Heart left ventricle (tissue), 13 donors: Measurements from ENCODE around the gene ABCC9.

Experiments used
- CTCF ChIP-seq, 12 donors: fragments of 200-600 bp; sonication (generic) in 4 of 12; IDR thresholded peaks; one replicate each; pipeline versions ENCODE4 v1.5.0 to v1.8.0; 2018 to 2022; ENCODE audit warnings: antibody characterized with exemption in 12 of 12, mild to moderate bottlenecking in 5 of 12
- POLR2A ChIP-seq, 2 donors: fragments of 450-650 bp; IDR thresholded peaks; one replicate each; pipeline ENCODE4 v1.6.1; 2017; ENCODE audit warnings: antibody characterized with exemption in 2 of 2, mild to moderate bottlenecking in 2 of 2, moderate library complexity in 2 of 2
- donor health status: ischemic (EF 13 %, LVEDD 7.1; RV severe dilation, severe dysfunction).
- donor health status: DM: no; HTN: yes; CAD: no.
- donor health status: DM: no; HTN: no; CAD: no.
- donor health status: ischemic (EF 25% LVEDD 6.9; RV normal size, moderate dysfunction).
- donor health status: ischemic (EF 25% LVEDD 5.7; RV mildly dilated, moderate dysfunction).
- donor health status: ischemic (EF 35%, LVEDD 5.7; RV mildly dilated, moderate dysfunction).
- donor health status: nonischemic (EF 11% LVEDD 7.7; RV severe dilation, severe dysfunction).
- donor health status: DM: yes; HTN: yes; CAD: no.
- donor health status: PGD.
- donor health status: ischemic (EF 29% LVEDD 5.4; RV normal size, mild dysfunction).
- donor health status: nonischemic (EF 23%, LVEDD 6.1; RV moderate dilation, normal function).

- TF ChIP-seq CTCF (IDR thresholded peaks at IDR 0.05) (no peak), POLR2A (IDR thresholded peaks at IDR 0.05) (no peak)
Measured at GRCh38 chr12:21809100-21809499, 132.1 kb downstream of the ABCC9 start.
